Hepatocyte (in vitro differentiated cells): ENCODE data around the gene AGBL2. TPM values are rescaled to one million over a fixed set of nuclear protein-coding genes. Genes with fewer than 3 reads are reported as not detected.

Source experiments
- DNase-seq: peaks from one replicate; pipeline ENCODE4 v3.0.0-alpha.2; 2016; ENCODE audit warnings: low spot score
- H2AFZ ChIP-seq: fragments of 200-600 bp; sonication (generic); 2 replicates; pipeline ENCODE4 v1.6.0; 2016; ENCODE audit warnings: antibody characterized with exemption, mild to moderate bottlenecking
- H3K27ac ChIP-seq: fragments of 200-600 bp; sonication (generic); 2 replicates; pipeline ENCODE4 v1.5.1; 2016; ENCODE audit warnings: mild to moderate bottlenecking
- H3K27me3 ChIP-seq: fragments of 200-600 bp; sonication (generic); 2 replicates; pipeline ENCODE4 v1.6.1; 2016
- H3K36me3 ChIP-seq: fragments of 200-600 bp; sonication (generic); replicated peaks from 2 replicates; pipeline ENCODE4 v1.5.1; 2016; ENCODE audit warnings: low read depth; ENCODE audit not compliant: insufficient read depth
- H3K4me1 ChIP-seq: fragments of 200-600 bp; sonication (generic); 2 replicates; pipeline ENCODE4 v1.5.1; 2016; ENCODE audit warnings: mild to moderate bottlenecking, moderate library complexity; ENCODE audit not compliant: insufficient read depth
- H3K4me2 ChIP-seq: fragments of 200-600 bp; sonication (generic); 2 replicates; pipeline ENCODE4 v1.6.0; 2016
- H3K4me3 ChIP-seq: fragments of 200-600 bp; sonication (generic); 2 replicates; pipeline ENCODE4 v1.5.1; 2016; ENCODE audit warnings: mild to moderate bottlenecking
- H3K79me2 ChIP-seq: fragments of 200-600 bp; sonication (generic); 2 replicates; pipeline ENCODE4 v1.6.0; 2017; ENCODE audit warnings: mild to moderate bottlenecking
- H3K9me2 ChIP-seq: fragments of 200-600 bp; sonication (generic); replicated peaks from 2 replicates; pipeline ENCODE4 v1.6.0; 2017; ENCODE audit warnings: mild to moderate bottlenecking; ENCODE audit not compliant: insufficient read depth
- H3K9me3 ChIP-seq: fragments of 200-600 bp; sonication (generic); 2 replicates; pipeline ENCODE4 v1.5.1; 2016; ENCODE audit warnings: low read depth, mild to moderate bottlenecking
- H4K20me1 ChIP-seq: fragments of 200-600 bp; sonication (generic); 2 replicates; pipeline ENCODE4 v1.6.0; 2016; ENCODE audit warnings: mild to moderate bottlenecking; ENCODE audit not compliant: insufficient read depth, poor library complexity, severe bottlenecking
- EZH2 ChIP-seq: fragments of 200-600 bp; sonication (generic); IDR thresholded peaks from 2 replicates; pipeline ENCODE4 v1.6.1; 2016; ENCODE audit warnings: antibody characterized with exemption, mild to moderate bottlenecking, borderline replicate concordance
- EZH2phosphoT487 ChIP-seq: fragments of 200-600 bp; sonication (generic); IDR thresholded peaks from one replicate; pipeline ENCODE4 v1.6.1; 2018; ENCODE audit warnings: antibody characterized with exemption, mild to moderate bottlenecking, low read depth, moderate library complexity; ENCODE audit not compliant: unreplicated experiment, severe bottlenecking
- WGBS: methylation state at CpG from one replicate; pipeline ENCODE4 v1.1.6; 2016; ENCODE audit warnings: low lambda C conversion rate; ENCODE audit errors: missing lambda C conversion rate; 5-methylcytosine and 5-hydroxymethylcytosine counted together
- polyA plus RNA-seq: library from polyadenylated mRNA; unstranded; fragments of >200 nt; fragmentation: Nextera tagmentation; extraction: Ambion mirVana; gene quantifications from 2 replicates; pipeline ENCODE4 v1.2.1, GENCODE V29; 2016
- total RNA-seq: library from RNA; depleted of rRNA; stranded (reverse); fragments of >200 nt; gene quantifications from 2 replicates; pipeline ENCODE4 v1.2.3, GENCODE V29; 2014
- TF ChIP-seq, protein P1 (sequence below): fragments of 200-600 bp; sonication (generic); IDR thresholded peaks from 2 replicates; pipeline ENCODE4 v1.5.1; 2016; ENCODE audit warnings: antibody characterized with exemption, mild to moderate bottlenecking; ENCODE audit not compliant: poor library complexity

Gene AGBL2
- total and polyA plus RNA-seq, 2 experiments from 2014 or later, result 2.0 to 2.3 TPM

DNA sequence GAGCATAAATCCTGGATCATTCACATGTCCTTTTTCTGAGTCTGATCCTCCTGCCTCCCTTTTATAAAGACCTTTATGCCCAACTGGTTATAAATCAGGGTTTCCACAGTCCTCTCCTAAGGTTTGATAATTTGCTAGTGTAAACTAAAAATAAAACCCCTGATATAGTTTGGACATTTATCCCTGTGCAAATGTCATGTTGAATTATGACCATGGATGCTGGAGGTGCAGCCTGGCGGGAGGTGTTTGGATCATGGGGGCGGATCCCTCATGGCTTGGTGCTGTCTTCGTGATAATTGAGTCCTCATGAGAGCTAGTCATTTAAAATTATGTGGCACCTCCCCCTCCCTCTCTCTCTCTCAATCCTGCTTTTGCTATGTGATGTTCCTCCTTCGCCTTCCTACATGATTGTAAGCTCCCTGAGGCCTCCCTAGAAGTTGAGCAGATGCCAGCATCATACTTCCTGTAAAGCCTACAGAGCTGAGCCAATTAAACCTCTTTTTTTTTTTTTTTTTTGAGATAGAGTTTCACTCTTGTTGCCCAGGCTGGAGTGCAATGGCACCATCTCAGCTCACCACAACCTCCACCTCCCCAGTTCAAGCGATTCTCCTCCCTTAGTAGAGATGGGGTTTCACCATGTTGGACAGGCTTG is 63.2 kb downstream of the AGBL2 start:
- Histone ChIP-seq H3K27me3 (no peaks in the 10 kb centered on the region), H4K20me1 (no peaks in the 10 kb centered on the region), H3K9me2 (no peaks in the 10 kb centered on the region), H3K36me3 (no peaks in the 10 kb centered on the region), H3K4me3 (no peak overlapping the region), H3K4me1 (no peaks in the 10 kb centered on the region), H3K27ac (no peak overlapping the region), H2AFZ (no peak overlapping the region), H3K4me2 (no peak overlapping the region), H3K79me2 (no peaks in the 10 kb centered on the region), H3K9me3 (no peaks in the 10 kb centered on the region)
- WGBS, result 91% methylated on average over 5 of the region's 5 CpGs
- no peak for DNase-seq
- TF ChIP-seq, protein P1, sequence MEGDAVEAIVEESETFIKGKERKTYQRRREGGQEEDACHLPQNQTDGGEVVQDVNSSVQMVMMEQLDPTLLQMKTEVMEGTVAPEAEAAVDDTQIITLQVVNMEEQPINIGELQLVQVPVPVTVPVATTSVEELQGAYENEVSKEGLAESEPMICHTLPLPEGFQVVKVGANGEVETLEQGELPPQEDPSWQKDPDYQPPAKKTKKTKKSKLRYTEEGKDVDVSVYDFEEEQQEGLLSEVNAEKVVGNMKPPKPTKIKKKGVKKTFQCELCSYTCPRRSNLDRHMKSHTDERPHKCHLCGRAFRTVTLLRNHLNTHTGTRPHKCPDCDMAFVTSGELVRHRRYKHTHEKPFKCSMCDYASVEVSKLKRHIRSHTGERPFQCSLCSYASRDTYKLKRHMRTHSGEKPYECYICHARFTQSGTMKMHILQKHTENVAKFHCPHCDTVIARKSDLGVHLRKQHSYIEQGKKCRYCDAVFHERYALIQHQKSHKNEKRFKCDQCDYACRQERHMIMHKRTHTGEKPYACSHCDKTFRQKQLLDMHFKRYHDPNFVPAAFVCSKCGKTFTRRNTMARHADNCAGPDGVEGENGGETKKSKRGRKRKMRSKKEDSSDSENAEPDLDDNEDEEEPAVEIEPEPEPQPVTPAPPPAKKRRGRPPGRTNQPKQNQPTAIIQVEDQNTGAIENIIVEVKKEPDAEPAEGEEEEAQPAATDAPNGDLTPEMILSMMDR, result no peak
- no peak for TF ChIP-seq EZH2
- no peak for TF ChIP-seq EZH2phosphoT487

- H3K27me3 ChIP-seq, result no peaks in the 10 kb centered on the region
- H3K4me2 ChIP-seq, result no peak overlapping the region
- H3K9me3 ChIP-seq, result no peaks in the 10 kb centered on the region
- no peaks in the 10 kb centered on the region for H3K4me1 ChIP-seq
- DNase-seq, result no peak
- no peaks in the 10 kb centered on the region for H4K20me1 ChIP-seq
- no peaks in the 10 kb centered on the region for H3K36me3 ChIP-seq
- no peak overlapping the region for H3K27ac ChIP-seq
- H2AFZ ChIP-seq, result no peak overlapping the region
- TF ChIP-seq EZH2, result no peak
- TF ChIP-seq, protein P1, result no peak
- TF ChIP-seq EZH2phosphoT487, result no peak
- no peaks in the 10 kb centered on the region for H3K9me2 ChIP-seq
- 84% methylated on average over 3 of the region's 3 CpGs for WGBS
- H3K79me2 ChIP-seq, result no peaks in the 10 kb centered on the region
- H3K4me3 ChIP-seq, result no peak overlapping the region
Observed at GRCh38 chr11:47649276-47649675, 65.9 kb downstream of the AGBL2 start.

DNA sequence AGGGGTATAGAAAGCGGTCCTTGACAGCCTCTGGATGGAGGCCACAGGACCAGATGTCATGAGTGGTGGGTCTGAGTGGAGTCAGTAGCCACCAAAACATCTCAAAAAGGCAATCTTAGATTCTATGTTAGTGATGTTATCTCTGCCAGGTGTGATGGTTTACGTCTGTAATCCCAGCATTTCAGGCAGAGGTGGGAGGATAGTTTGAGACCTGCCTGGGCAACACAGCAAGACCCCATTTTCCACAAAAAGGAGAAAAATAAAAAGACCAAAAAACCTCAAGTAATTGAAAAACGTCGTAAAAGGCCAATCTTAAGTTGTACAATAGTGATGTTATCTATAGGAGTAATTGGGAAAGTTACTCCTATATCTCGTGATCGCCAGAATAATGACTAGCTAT is 69.2 kb downstream of the AGBL2 start:
- Histone ChIP-seq H2AFZ (no peak overlapping the region), H3K4me3 (no peak overlapping the region), H3K27me3 (no peaks in the 10 kb centered on the region), H4K20me1 (no peaks in the 10 kb centered on the region), H3K36me3 (no peaks in the 10 kb centered on the region), H3K4me1 (peaks cover 8% of the 10 kb centered on the region), H3K79me2 (peaks cover 9% of the 10 kb centered on the region), H3K9me2 (no peaks in the 10 kb centered on the region), H3K9me3 (no peaks in the 10 kb centered on the region), H3K27ac (no peak overlapping the region), H3K4me2 (no peak overlapping the region)
- 80% methylated on average over 6 of the region's 6 CpGs for WGBS
- TF ChIP-seq EZH2, result no peak
- TF ChIP-seq EZH2phosphoT487, result no peak
- TF ChIP-seq, protein P1, result no peak
- no peak for DNase-seq

- Histone ChIP-seq H3K79me2 (peaks cover 14% of the 10 kb centered on the region), H3K27ac (no peak overlapping the region), H3K4me1 (peaks cover 9% of the 10 kb centered on the region), H3K9me3 (no peaks in the 10 kb centered on the region), H3K4me2 (no peak overlapping the region), H2AFZ (no peak overlapping the region), H3K9me2 (no peaks in the 10 kb centered on the region), H3K4me3 (no peak overlapping the region), H3K27me3 (no peaks in the 10 kb centered on the region), H3K36me3 (no peaks in the 10 kb centered on the region), H4K20me1 (no peaks in the 10 kb centered on the region)
- WGBS, result 76% methylated on average over 6 of the region's 6 CpGs
- TF ChIP-seq, protein P1, result no peak
- TF ChIP-seq EZH2 (no peak), EZH2phosphoT487 (no peak)
- no peak for DNase-seq
Observed at GRCh38 chr11:47645500-47645899, 69.7 kb downstream of the AGBL2 start.
